Left ventricle myocardium superior (tissue), 1 donor: ENCODE measurements around the gene TMEM141. TPM values are rescaled to one million over a fixed set of nuclear protein-coding genes. Genes with fewer than 3 reads are reported as not detected.
"Not testable (repeated sequence)": the region's sequence is repeated elsewhere in the genome, so short reads cannot be mapped to it uniquely, and the experiment has no call there.

Experiments used
- ATAC-seq: fragments of 200-7000 bp; cut with Tn5 transposase; one replicate; pipeline ENCODE4 v1.9.1; 2020; ENCODE audit warnings: mild to moderate bottlenecking, moderate library complexity
- DNase-seq: peaks from one replicate; pipeline ENCODE4 v3.0.0-alpha.2; 2020
- intact Hi-C: fragments of 100-400 bp; cut with micrococcal nuclease; formaldehyde crosslinking; loops from one replicate; pipeline ENCODE4 v1.11.0; 2022
- microRNA-seq: library from miRNA; unstranded; fragments of <30 nt; microRNA quantifications from one replicate; pipeline ENCODE4 v1.2.0, GENCODE V29; 2020; ENCODE audit warnings: borderline number of aligned reads
- total RNA-seq: library from RNA; stranded (reverse); fragmentation: NEBNext Ultra II Directional; extraction: Animal tissue kit (Norgen Biotek cat#: 25700); gene quantifications from one replicate; pipeline ENCODE4 v1.2.1, GENCODE V29; 2021
- donor health status: DM: no; HTN: yes; CAD: no; lungs with severe emphysema.

Gene TMEM141
- total RNA-seq, 1 donor from 2014 or later, result 74.2 TPM

DNA sequence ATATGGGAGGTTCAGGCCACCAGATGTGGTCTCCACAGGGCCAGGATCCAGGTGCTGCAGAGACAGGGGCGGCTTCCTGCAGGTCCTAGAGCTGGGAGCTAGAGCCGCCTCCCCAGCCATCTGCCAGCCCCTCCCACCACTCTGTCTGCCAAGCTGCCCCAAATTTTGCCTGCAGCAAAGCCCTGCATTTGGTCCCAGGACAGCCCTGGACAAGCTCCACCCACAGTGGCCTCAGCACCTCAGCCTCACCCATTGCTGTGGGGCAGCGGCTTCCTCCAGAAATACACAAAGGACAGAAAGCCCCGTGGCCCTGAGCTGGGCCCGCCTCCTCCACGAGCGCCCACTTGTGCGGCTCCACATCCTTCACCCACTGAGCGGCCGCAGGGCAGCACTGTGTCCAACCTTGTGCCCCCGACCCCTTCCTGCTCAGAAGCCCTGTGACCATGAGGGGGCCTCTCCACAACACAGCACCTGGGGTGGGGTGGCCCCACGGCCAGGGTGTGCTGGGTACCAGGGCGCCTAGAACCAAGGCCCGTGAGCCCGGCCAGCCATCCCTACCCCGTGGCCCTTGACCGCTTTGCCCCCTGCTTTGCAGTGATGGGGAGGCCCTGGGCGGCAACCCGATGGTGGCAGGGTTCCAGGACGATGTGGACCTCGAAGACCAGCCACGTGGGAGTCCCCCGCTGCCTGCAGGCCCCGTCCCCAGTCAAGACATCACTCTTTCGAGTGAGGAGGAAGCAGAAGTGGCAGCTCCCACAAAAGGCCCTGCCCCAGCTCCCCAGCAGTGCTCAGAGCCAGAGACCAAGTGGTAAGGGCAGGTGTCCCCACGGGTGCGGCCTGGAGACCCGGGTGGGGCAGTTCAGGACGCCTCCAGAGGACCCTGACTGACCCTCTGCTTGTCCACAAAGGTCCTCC, 47.4 kb downstream of the TMEM141 start:
- intact Hi-C loops, result no loop called here

DNA sequence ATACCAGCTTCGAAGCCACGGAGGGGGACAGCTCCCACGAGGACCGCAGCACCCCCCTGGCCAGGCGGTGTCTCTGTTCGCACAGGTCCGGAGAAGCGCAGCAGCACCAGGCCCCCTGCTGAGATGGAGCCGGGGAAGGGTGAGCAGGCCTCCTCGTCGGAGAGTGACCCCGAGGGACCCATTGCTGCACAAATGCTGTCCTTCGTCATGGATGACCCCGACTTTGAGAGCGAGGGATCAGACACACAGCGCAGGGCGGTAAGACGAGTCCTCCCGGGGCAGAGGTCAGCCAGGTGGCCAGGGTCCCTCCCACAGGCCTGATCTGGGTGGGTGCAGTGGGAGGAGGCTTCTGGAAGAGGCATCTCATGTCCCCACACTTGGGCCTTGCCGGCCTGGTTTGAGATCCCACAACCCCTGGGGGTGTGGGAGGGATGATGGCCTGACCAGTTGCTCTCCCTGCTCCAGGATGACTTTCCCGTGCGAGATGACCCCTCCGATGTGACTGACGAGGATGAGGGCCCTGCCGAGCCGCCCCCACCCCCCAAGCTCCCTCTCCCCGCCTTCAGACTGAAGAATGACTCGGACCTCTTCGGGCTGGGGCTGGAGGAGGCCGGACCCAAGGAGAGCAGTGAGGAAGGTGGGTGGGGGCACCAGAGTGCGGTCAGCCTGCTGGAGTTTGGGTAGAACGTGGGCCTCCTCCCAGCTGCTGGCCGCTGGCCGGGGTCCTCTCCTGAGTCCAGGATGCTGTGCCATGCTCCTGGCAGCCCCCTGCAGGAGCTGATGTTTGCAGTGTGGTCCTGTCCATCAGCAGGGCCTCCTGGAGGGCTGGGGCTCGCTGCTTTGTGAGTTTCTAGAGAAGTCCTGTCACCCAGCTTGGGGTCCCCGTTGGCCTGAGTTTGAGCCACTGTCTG, 48.3 kb downstream of the TMEM141 start:
- intact Hi-C loops, result no loop called here
- DNase-seq, result no peak
- ATAC-seq, result no peak

More for the DNA sequence above, 47.4 kb downstream of the TMEM141 start:
- ATAC-seq, result no peak
- no peak for DNase-seq

DNA sequence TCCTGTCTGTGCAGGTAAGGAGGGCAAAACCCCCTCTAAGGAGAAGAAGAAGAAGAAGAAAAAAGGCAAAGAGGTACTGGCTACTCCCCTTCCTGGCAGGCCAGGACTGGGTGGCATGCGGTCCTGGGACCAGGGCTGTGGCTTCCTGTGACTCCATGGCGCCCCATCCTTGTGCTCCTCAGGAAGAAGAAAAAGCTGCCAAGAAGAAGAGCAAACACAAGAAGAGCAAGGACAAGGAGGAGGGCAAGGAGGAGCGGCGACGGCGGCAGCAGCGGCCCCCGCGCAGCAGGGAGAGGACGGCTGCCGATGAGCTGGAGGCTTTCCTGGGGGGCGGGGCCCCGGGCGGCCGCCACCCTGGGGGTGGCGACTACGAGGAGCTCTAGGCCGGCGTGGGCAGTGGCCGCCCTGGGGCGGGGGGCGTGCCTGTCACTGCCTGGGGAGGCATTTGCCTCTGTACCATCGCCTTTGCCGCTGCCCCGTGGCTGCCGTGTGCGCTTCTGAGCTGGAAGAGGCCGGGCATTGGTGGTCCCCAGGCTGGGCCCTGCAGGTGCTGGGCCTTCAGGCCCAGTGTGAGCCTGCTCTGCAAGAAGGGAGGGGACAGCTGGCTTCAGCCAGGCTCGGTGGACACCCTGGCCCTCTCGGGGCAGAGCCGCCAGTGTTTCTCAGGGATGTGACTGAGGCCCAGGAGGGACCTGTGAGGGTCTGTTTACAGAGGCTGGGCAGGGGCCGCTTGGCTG, 49.2 kb downstream of the TMEM141 start:
- no peak for ATAC-seq
- intact Hi-C loops, result no loop called here
- no peak for DNase-seq

DNA sequence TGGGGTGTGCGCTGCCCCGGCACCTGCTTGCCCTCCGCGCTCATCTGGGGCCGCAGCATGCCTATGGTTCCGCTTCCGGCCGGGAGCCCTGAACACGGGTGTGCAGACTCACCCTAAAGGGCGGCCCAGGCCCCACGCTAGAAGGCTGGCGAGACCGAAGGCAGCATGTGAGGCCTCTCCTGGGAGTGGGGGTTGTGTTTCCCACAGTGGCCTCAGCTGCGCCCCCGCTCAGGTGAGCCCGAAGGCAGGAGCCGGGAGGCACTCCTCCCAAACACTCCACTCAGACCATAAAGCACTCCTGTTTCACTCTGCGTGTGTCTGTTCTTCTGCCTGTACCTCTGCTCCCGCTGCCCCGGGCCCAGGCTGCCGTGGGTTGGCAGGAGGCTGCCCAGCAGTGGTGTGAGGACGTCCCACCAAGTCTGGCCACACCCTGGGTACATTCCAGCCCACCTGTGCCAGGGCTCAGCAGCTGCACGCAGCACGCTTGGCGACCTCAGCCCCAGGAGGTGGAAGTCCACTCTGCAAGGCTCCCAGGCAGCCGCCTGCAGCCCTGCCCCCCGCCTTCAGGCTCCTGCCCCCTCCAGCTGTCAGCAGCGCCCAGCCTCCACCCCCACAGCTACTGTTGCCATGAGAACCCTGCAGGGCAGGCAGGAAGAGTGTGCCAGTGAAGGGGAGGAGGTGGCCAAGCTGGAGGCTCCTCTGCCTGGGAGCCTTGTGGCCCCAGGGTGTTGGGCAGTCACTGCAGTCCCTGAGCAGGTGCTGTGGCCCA, 49.9 kb downstream of the TMEM141 start:
- intact Hi-C loops, result no loop called here
- ATAC-seq (peak; percentile 2), DNase-seq (no peak)

DNA sequence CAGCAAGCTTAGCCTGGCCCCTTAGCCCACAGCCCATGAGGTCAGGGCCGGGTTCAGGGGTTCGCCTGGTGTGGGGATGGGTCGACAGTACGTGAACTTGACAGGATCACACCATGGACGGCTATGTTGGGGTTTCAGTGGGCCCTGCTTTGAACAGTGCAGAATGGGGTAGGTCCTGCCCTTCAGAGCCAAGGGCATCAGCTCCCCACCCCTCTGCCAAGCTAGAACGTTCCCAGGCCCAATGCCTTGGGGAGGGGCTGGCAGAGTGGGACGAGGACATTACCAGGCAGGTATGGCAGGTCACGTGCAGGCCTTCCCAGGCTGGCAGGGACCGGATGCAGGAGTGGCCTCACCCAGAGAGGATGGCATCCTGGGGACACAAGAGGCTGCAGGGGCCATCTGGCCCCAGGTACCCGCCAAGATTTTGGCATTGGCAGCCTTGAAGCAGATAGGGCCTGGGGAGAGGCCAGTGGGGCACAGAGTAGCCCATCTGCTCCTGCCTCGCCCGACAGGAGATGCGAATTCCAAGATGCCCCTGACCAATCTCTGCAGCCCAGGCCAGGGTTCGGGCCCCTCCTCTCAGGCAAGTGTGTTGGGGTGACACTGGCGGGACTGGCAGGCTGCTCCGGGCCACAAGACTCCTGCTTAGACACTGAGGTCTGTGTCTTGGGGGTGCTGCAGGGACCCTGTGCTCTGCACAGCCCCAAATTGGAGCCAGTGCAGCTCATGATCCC, 50.7 kb downstream of the TMEM141 start:
- ATAC-seq, intact Hi-C loops, DNase-seq: not testable (repeated sequence)

DNA sequence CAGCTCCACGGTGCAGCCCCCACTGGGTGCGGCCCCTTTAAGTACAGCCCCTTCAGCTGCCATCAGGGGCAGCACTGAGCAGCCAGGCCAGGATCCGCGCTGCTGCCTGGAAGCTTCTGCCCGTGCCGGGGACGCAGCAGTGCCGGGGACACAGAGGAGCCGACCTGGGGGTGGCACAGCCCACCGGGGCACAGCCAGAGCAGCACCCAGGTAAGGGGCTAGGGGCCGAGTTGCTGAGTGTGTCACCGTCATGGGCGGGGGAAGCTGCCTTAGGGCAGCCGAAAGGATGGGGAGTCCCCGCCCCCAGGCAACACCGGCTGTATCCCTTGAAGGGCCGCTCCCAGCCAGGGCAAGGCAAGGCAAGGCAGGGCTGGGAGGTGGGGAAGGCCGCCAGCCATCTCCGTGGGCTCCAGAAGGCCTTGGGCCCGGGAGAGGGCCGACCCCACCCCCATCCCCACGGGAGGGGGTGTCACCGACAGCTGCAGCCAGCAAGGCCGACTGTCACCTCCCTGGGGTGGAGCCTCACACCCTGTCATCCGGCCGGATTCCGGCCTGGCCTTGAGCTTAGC, 51.3 kb downstream of the TMEM141 start, which contains the start of gene AJM1:
Gene AJM1 (plus strand): TSS at position 99 of the 569 bp plus-strand sequence. CDS start 1,937 bp downstream, outside the sequence.
- DNase-seq (peak; percentile 87), ATAC-seq (peak; percentile 80)
- intact Hi-C loops, result not testable (repeated sequence)

Small RNA genes within 50 kb of the gene (microRNA-seq; reads per million reads assigned to microRNA genes)
- not detected for gene MIR4292
- not detected for gene MIR6722

Other genes starting within 250 kb of the TMEM141 start
- gene NOTCH1, start 245.3 kb upstream of the TMEM141 start, total RNA-seq, result 15.4 TPM
- 63.8 TPM for gene EGFL7, start 128.4 kb upstream of the TMEM141 start, total RNA-seq
- gene AGPAT2, start 103.9 kb upstream of the TMEM141 start, total RNA-seq, result 53.8 TPM
- 22.3 TPM for gene DIPK1B, start 78.8 kb upstream of the TMEM141 start, total RNA-seq
- 10.6 TPM for gene LCN10, start 48.4 kb upstream of the TMEM141 start, total RNA-seq
- gene LCN6, start 42.8 kb upstream of the TMEM141 start, total RNA-seq, result 17.4 TPM
- gene LCN8, start 33.1 kb upstream of the TMEM141 start, total RNA-seq, result not detected
- 0.59 TPM for gene LCN15, start 26.8 kb upstream of the TMEM141 start, total RNA-seq
- gene CCDC183, start 5.0 kb downstream of the TMEM141 start, total RNA-seq, result 2.2 TPM
- gene RABL6, start 16.6 kb downstream of the TMEM141 start, total RNA-seq, result 73.0 TPM
- 9.1 TPM for gene AJM1, start 51.1 kb downstream of the TMEM141 start, total RNA-seq
- 357 TPM for gene PHPT1, start 58.1 kb downstream of the TMEM141 start, total RNA-seq
- gene MAMDC4, start 61.0 kb downstream of the TMEM141 start, total RNA-seq, result 12.9 TPM
- gene EDF1, start 75.0 kb downstream of the TMEM141 start, total RNA-seq, result 354 TPM
- gene TRAF2, start 95.2 kb downstream of the TMEM141 start, total RNA-seq, result 11.4 TPM
- gene FBXW5, start 153.4 kb downstream of the TMEM141 start, total RNA-seq, result 162 TPM
- 2.2 TPM for gene C8G, start 153.9 kb downstream of the TMEM141 start, total RNA-seq
- gene LCN12, start 160.9 kb downstream of the TMEM141 start, total RNA-seq, result 3.6 TPM
- 5,424 TPM for gene PTGDS, start 186.2 kb downstream of the TMEM141 start, total RNA-seq
- 18.3 TPM for gene LCNL1, start 191.6 kb downstream of the TMEM141 start, total RNA-seq
- gene PAXX, start 201.1 kb downstream of the TMEM141 start, total RNA-seq, result 23.9 TPM
- gene CLIC3, start 205.2 kb downstream of the TMEM141 start, total RNA-seq, result 1.7 TPM
- 33.8 TPM for gene ABCA2, start 236.9 kb downstream of the TMEM141 start, total RNA-seq
- gene FUT7, start 240.7 kb downstream of the TMEM141 start, total RNA-seq, result 0.17 TPM